ENCODE data around the gene SERPINB12.

The SERPINB12 gene

DNA sequence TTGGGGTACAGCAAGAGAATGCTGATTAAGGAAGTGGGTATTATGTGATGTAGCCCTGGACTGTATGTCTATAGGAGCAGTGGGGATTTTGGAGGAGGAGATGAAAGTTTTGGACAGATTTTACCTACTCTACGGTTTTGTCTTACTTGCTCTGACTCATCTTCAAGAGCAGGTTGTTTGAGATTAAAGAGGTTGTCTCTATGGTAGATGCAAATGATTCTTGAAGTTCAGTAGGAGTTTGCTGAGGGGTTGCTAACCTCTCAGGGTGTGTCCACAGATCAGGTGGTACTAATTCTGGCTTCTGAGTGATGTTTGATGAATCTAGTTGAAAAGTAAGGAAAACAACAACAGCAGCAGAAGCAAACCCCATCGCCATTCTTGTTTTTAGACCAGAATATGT, 9.7 kb upstream of the SERPINB12 start:
- no peak for TF ChIP-seq TAF1 (IDR thresholded peaks at IDR 0.05; ENCODE audit: borderline replicate concordance, insufficient read depth, low read length)
- no peak for TF ChIP-seq POLR2AphosphoS5 (IDR thresholded peaks at IDR 0.05; ENCODE audit: low read depth, low read length)
- TF ChIP-seq FOXP2 (optimal IDR thresholded peaks at IDR 0.05; ENCODE audit: borderline replicate concordance, extremely low read depth, extremely low read length, insufficient read depth), result no peak
- no peak for TF ChIP-seq SIN3A (IDR thresholded peaks at IDR 0.05; ENCODE audit: borderline replicate concordance, insufficient read depth, low read length)
- TF ChIP-seq, protein P1, sequence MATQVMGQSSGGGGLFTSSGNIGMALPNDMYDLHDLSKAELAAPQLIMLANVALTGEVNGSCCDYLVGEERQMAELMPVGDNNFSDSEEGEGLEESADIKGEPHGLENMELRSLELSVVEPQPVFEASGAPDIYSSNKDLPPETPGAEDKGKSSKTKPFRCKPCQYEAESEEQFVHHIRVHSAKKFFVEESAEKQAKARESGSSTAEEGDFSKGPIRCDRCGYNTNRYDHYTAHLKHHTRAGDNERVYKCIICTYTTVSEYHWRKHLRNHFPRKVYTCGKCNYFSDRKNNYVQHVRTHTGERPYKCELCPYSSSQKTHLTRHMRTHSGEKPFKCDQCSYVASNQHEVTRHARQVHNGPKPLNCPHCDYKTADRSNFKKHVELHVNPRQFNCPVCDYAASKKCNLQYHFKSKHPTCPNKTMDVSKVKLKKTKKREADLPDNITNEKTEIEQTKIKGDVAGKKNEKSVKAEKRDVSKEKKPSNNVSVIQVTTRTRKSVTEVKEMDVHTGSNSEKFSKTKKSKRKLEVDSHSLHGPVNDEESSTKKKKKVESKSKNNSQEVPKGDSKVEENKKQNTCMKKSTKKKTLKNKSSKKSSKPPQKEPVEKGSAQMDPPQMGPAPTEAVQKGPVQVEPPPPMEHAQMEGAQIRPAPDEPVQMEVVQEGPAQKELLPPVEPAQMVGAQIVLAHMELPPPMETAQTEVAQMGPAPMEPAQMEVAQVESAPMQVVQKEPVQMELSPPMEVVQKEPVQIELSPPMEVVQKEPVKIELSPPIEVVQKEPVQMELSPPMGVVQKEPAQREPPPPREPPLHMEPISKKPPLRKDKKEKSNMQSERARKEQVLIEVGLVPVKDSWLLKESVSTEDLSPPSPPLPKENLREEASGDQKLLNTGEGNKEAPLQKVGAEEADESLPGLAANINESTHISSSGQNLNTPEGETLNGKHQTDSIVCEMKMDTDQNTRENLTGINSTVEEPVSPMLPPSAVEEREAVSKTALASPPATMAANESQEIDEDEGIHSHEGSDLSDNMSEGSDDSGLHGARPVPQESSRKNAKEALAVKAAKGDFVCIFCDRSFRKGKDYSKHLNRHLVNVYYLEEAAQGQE (IDR thresholded peaks at IDR 0.05; ENCODE audit: insufficient read depth in 1 of 2, low read depth in 2 of 2, low read length in 2 of 2), result no peak

DNA sequence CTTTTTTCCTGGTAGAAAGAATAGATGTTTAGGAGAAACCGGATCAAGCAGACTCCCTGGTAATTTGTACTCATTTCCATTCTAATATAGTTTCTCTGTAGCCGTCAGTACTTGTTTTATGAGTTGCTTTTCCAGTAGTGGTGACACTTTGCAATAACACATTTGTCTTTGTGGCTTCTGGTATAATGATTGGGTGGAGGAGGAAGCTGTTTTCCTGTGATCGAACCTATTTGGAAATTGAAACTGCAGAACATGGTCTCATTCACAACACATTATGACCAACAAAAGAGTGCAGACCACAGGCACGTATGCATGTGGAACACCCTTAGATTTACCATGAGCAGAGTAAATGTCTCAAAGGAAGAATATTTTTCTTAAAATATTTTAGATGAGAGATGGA, 7.6 kb upstream of the SERPINB12 start:
- TF ChIP-seq, protein P1 (IDR thresholded peaks at IDR 0.05; ENCODE audit: insufficient read depth in 1 of 2, low read depth in 2 of 2, low read length in 2 of 2), result no peak
- TF ChIP-seq POLR2AphosphoS5 (IDR thresholded peaks at IDR 0.05; ENCODE audit: low read depth, low read length) (no peak), FOXP2 (optimal IDR thresholded peaks at IDR 0.05; ENCODE audit: borderline replicate concordance, extremely low read depth, extremely low read length, insufficient read depth) (no peak), SIN3A (IDR thresholded peaks at IDR 0.05; ENCODE audit: borderline replicate concordance, insufficient read depth, low read length) (no peak), TAF1 (IDR thresholded peaks at IDR 0.05; ENCODE audit: borderline replicate concordance, insufficient read depth, low read length) (no peak)

DNA sequence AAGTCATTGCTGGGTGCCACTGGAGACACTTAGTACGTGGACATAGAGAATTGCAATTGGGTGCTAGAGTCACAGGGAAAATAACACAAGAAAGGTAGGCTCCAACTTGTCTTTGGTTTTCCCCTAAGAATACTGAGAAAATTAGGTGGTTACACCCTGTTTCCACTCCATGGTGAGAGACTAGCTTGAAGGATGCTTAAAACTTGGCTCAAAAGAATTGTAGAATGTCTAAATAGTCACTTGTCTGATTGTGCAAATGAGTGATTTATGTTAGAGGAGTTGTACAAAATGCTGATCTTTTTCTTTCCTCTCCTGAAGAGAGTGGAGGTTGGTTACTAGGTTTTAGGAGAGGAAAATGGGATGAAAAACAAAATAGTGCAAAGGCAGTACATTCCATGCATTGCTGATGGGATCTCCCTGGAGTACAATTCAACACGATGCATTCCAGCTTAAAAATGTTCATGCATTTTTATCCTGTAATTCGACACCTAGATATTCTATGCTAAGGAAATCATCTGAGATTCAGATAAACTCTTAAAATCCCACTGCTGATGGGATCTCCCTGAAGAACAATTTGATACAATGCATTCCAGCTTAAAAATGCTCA, 2.2 kb upstream of the SERPINB12 start:
- TF ChIP-seq, protein P1 (IDR thresholded peaks at IDR 0.05; ENCODE audit: insufficient read depth in 1 of 2, low read depth in 2 of 2, low read length in 2 of 2), result no peak
- no peak for TF ChIP-seq SIN3A (IDR thresholded peaks at IDR 0.05; ENCODE audit: borderline replicate concordance, insufficient read depth, low read length)

DNA sequence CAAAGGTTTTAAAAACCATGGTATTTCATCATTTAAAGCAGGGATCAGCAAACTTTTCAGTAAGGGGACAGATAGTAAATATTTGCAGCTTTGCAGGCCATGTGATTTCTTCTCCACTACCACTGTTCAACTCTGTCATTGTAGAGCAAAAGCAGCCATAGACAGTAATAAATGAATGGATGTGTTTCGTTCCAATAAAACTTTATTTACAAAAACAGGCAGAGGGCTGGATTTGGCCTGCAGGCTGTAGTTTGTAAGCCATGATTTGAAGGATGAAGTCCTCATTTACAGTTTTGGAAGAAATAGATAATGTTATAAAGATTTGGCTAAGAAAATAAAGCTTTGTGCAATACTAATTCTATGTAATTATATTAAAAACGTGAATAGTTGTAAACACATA, 1.8 kb downstream of the SERPINB12 start:
- TF ChIP-seq FOXP2 (optimal IDR thresholded peaks at IDR 0.05; ENCODE audit: borderline replicate concordance, extremely low read depth, extremely low read length, insufficient read depth), result no peak
- no peak for TF ChIP-seq POLR2AphosphoS5 (IDR thresholded peaks at IDR 0.05; ENCODE audit: low read depth, low read length)
- no peak for TF ChIP-seq SIN3A (IDR thresholded peaks at IDR 0.05; ENCODE audit: borderline replicate concordance, insufficient read depth, low read length)

DNA sequence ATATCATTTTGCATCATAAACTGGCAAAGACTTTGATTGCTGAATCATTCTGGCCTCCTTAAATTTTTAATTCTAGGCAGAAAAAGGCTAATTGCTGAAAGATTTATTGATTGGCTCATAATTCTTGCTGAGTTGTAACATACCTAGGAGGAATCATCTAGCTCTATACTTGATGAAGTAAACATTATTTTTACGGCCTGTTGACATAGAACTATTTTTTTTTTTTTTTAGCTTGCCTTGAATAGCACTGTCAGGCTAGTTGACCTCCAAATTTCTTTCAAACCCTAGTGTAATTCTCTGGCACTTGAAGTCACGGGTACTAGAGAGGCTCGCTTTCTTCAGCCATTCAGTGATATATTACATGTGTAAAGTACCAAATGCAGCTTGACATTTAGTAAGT, 2.8 kb downstream of the SERPINB12 start:
- TF ChIP-seq TAF1 (IDR thresholded peaks at IDR 0.05; ENCODE audit: borderline replicate concordance, insufficient read depth, low read length), result no peak
- no peak for TF ChIP-seq FOXP2 (optimal IDR thresholded peaks at IDR 0.05; ENCODE audit: borderline replicate concordance, extremely low read depth, extremely low read length, insufficient read depth)

DNA sequence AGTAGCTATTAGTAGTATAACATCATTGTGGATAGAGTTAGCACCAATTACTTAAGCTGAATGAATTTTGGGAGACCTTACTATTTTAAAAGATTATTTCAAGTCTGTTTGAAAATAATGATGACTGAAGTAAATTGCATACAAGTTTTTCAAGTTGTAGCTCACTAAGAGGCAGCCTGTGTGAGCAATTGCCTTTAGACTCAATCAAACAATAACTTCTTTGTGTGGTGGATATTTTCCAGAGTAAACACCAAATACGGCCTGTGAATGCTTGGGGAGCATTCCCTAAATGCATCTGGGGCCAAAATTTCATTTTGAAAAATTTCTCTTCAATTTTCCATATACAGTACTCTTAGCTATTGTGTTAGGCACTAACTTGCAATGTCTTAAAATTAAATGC, 7.9 kb downstream of the SERPINB12 start:
- TF ChIP-seq POLR2AphosphoS5 (IDR thresholded peaks at IDR 0.05; ENCODE audit: low read depth, low read length) (no peak), FOXP2 (optimal IDR thresholded peaks at IDR 0.05; ENCODE audit: borderline replicate concordance, extremely low read depth, extremely low read length, insufficient read depth) (no peak), SIN3A (IDR thresholded peaks at IDR 0.05; ENCODE audit: borderline replicate concordance, insufficient read depth, low read length) (no peak), TAF1 (IDR thresholded peaks at IDR 0.05; ENCODE audit: borderline replicate concordance, insufficient read depth, low read length) (no peak)
- TF ChIP-seq, protein P1 (IDR thresholded peaks at IDR 0.05; ENCODE audit: insufficient read depth in 1 of 2, low read depth in 2 of 2, low read length in 2 of 2), result no peak
